Measurements from ENCODE around the gene RESP18. TPM values are rescaled to one million over a fixed set of nuclear protein-coding genes. Genes with fewer than 3 reads are reported as not detected.
"Not testable (repeated sequence)": the region's sequence is repeated elsewhere in the genome, so short reads cannot be mapped to it uniquely, and the experiment has no call there.

RESP18 gene
- total RNA-seq, 1 donor from 2014 or later: not detected

DNA sequence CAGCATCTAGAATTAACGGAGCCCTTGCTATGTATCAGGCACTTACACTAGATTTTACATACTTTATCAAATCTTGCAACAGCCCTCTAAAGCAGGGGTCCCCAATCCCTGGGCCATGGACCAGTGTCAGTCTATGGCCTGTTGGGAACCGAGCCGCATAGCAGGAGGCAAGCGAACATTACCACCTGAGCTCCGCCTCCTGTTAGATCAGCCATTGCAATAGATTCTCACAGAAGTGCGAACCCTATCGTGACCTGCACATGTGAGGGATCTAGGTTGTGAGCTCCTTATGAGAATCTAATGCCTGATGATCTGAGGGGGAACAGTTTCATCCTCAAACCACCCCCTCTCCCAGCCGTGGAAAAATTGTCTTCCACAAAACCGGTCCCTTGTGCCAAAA lies 39.9 kb downstream of the RESP18 start:
- H3K27me3 Mint-ChIP-seq: no peaks in the 10 kb centered on the region
- no peak for DNase-seq
- no peaks in the 10 kb centered on the region for H3K36me3 Mint-ChIP-seq (ENCODE audit: low read depth)
- intact Hi-C loops (cut with micrococcal nuclease): no loop called here
- H3K9me3 Mint-ChIP-seq: no peaks in the 10 kb centered on the region
- no peak overlapping the region for H3K4me3 Mint-ChIP-seq
- peaks cover 12% of the 10 kb centered on the region for H3K4me1 Mint-ChIP-seq
- no peak overlapping the region for H3K27ac Mint-ChIP-seq

DNA sequence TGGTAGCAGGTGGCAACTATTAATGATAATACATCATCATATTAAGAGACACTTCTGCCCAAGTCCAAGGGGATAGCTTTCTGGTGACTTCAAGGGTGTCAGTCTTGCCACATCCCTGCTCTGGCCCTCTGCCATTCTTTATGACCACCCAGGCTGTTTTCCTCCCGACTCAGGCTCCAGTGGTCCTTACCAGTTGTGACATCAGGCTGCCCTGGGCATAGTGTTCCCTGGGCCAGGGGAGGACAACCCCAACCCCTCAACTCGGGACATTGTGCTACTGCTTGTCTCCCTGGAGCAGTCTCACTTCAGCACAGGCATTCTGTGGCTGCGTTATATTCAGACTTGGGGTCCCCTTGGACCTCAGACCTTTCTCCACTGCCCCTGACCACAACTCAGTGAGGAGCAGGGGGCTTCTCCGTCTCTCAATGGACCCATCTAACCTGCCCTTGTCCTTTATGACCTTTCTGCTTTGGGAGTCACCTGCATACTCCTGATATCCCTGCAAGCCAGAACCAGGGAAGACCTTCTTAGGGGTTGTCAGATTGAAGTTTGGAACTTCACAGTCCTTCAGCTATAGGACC lies 40.5 kb downstream of the RESP18 start:
- DNase-seq: no peak
- H3K9me3 Mint-ChIP-seq: no peaks in the 10 kb centered on the region
- H3K36me3 Mint-ChIP-seq (ENCODE audit: low read depth): no peaks in the 10 kb centered on the region
- no peak overlapping the region for H3K27ac Mint-ChIP-seq
- H3K4me3 Mint-ChIP-seq: no peak overlapping the region
- intact Hi-C loops (cut with micrococcal nuclease): no loop called here
- H3K4me1 Mint-ChIP-seq: peaks cover 12% of the 10 kb centered on the region
- no peaks in the 10 kb centered on the region for H3K27me3 Mint-ChIP-seq

DNA sequence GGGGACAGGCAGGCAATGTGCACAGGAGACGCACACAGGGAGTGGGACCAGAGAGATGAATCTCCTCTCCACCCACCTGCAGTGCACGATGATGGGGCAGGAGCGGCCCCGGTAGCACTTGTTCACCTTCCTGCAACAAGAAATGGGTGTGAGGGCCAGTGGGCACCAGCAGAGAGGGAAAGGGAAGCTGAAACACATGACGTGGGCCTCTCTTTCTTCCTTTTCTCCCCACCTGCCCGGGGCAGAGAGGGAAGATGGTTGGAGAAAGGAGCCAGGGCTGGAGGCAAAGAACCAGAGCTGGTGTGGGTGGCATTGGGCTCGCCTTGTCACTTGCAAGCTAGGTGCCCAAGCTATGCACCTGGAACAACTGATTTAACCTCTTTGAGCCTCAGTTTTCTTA lies 41.1 kb downstream of the RESP18 start:
- Mint-ChIP-seq H3K27ac (no peak overlapping the region), H3K9me3 (no peaks in the 10 kb centered on the region), H3K4me1 (peaks cover 12% of the 10 kb centered on the region), H3K4me3 (no peak overlapping the region), H3K36me3 (ENCODE audit: low read depth) (no peaks in the 10 kb centered on the region), H3K27me3 (no peaks in the 10 kb centered on the region)
- no peak for DNase-seq
- intact Hi-C loops (cut with micrococcal nuclease): no loop called here

DNA sequence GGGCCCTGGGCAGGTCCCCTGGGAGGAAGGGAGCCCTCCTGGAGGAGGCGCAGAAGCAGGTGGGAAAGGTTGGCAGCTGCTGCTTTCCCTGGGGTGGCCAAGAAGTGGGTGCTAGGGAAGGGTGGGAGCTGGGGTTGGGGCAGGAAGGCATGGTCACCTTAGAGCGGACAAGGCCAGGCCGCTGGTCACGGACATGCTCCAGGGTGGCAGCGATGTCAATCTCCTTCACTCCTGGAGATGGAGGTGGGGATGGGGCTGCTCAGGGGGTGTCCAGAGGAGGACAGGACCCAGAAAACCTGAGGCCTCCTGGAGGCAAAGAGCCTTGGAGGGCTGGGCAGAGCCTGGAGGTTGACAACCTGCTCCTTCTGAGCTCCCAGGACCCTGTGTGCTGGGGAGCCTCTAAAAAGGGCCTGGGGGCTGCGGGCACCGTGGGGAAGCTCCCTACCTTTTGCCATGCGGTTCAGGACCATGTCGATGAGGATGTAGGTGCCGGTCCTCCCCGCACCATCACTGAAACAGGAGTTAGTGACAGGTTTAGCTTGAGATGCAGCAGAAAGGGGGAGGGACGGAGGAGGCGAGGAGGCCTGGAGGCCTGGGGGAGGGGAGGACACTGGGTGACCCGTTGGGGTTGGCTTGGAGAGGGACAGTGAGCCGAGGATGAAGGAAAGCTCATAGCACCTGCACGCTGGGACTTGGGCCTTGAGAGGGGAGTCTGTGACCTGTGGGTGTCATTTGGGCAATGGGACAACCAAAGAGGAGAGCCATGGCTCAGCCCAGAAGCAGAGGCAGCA lies 42.0 kb downstream of the RESP18 start:
- no peak for DNase-seq
- Mint-ChIP-seq H3K4me1 (peaks cover 11% of the 10 kb centered on the region), H3K9me3 (no peaks in the 10 kb centered on the region), H3K27ac (no peak overlapping the region), H3K27me3 (no peaks in the 10 kb centered on the region), H3K36me3 (ENCODE audit: low read depth) (no peaks in the 10 kb centered on the region), H3K4me3 (no peak overlapping the region)
- intact Hi-C loops (cut with micrococcal nuclease): no loop called here

DNA sequence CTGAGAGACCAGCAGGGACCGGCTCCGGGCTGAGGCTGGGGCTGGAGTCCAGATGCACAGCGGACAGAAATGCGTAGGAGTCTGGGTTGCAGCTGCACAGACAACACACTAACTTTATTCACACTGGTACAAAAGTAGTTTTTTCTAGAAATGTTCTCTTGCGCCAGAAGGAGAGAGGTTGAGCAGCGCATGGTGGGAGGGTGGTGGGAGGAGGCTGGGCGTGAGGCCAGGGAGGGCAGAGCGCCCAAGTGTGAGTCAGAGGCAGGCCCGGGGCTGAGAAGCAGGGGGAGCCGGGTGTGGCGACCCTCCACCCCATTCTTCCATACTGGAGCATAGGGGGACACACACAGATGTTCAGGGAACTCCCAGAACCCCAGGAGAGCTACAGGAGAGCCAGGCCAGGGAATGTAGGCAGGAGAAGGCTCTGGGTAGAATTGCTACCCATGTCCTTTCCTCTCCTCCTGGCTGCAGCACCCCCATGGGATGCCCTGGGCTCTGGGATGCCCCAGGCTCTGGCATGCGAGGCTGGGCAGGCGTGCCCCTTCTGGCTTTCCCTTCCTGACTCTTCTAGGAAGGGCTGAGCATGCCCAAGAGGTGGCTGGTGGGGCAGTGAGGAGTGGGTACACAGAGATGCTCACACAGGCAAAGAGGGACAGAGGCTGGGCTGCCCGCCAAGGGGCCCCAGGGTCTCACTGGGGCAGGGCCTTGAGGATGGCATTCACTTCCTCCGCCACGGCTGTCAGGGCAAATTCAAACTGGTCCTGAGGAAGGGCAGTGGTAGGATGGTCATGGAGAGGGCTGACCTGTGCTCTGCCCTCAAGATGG lies 42.8 kb downstream of the RESP18 start:
- peaks cover 3% of the 10 kb centered on the region for H3K36me3 Mint-ChIP-seq (ENCODE audit: low read depth)
- no peaks in the 10 kb centered on the region for H3K9me3 Mint-ChIP-seq
- intact Hi-C loops (cut with micrococcal nuclease): no loop called here
- no peak for DNase-seq
- peaks cover 8% of the 10 kb centered on the region for H3K4me1 Mint-ChIP-seq
- no peaks in the 10 kb centered on the region for H3K27me3 Mint-ChIP-seq
- H3K27ac Mint-ChIP-seq: no peak overlapping the region
- no peak overlapping the region for H3K4me3 Mint-ChIP-seq

DNA sequence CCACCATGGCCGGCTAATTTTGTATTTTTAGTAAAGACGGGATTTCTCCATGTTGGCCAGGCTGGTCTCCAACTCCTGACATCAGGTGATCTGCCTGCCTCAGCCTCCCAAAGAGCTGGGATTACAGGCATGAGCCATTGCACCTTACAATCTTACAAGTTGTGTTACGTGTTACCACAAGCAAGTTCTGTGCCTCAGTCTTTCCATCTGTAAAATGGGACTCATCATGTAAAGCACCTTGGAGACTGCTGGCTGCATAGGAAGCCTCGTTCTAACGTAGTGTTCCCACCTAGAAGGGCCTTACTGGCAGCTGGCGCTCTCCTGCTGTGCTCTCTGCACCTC lies 43.4 kb downstream of the RESP18 start:
- DNase-seq: no peak
- no peaks in the 10 kb centered on the region for H3K27me3 Mint-ChIP-seq
- no peaks in the 10 kb centered on the region for H3K9me3 Mint-ChIP-seq
- peaks cover 5% of the 10 kb centered on the region for H3K4me1 Mint-ChIP-seq
- intact Hi-C loops (cut with micrococcal nuclease): no loop called here
- no peak overlapping the region for H3K27ac Mint-ChIP-seq
- H3K36me3 Mint-ChIP-seq (ENCODE audit: low read depth): peaks cover 3% of the 10 kb centered on the region
- no peak overlapping the region for H3K4me3 Mint-ChIP-seq

DNA sequence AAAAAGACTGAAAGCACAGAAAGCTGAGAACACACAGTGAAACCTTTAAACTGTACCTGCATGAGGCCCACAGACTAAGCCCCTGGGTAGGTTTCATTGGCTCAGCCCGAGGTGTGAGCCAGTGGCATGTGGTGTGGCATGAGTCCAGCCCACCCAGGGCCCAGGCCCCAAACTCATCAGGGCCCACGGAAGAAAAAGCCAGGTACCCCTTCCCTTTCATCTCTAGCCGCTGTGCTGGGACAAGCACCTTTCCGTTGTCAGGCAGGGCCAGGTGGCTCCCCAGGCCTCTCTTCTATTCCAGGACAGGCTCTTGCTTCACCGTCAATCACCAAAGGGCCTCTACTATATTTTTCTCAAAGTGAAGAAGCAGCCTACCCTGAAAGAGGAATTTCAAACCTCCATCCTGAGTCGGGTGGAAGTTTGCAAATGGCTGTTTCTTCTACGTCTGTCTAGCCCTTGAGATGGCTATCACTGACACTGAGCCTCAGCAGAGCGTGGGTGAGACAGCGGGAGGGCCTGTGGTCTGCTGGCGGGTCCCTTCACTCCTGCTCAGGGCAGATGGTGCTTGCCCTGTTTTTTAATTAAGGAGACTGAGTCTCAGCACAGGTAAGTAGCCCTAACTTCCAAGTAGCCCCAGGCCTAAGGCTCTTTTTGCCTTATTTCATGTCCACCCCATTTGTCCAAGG lies 44.8 kb downstream of the RESP18 start:
- H3K4me3 Mint-ChIP-seq: no peak overlapping the region
- H3K36me3 Mint-ChIP-seq (ENCODE audit: low read depth): peaks cover 14% of the 10 kb centered on the region
- peaks cover 7% of the 10 kb centered on the region for H3K4me1 Mint-ChIP-seq
- H3K27ac Mint-ChIP-seq: no peak overlapping the region
- no peaks in the 10 kb centered on the region for H3K27me3 Mint-ChIP-seq
- H3K9me3 Mint-ChIP-seq: no peaks in the 10 kb centered on the region
- intact Hi-C loops (cut with micrococcal nuclease): no loop called here
- DNase-seq: no peak

DNA sequence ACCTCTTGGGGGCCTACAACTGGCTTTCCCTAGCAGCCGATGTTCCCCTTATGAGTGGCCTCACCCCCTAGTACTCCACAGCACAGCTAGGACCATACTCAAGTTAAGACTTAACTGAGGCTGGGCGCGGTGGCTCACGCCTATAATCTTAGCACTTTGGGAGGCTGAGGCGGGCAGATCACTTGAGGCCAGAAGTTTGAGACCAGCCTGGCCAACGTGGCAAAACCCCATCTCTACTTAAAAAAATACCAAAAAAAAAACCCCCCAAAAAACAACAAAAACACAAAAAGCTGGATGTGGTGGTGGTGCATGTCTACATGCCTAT lies 45.5 kb downstream of the RESP18 start:
- H3K27ac Mint-ChIP-seq; H3K4me3 Mint-ChIP-seq; H3K9me3 Mint-ChIP-seq; intact Hi-C loops (cut with micrococcal nuclease); DNase-seq; H3K27me3 Mint-ChIP-seq: not testable (repeated sequence)
- Mint-ChIP-seq H3K4me1 (peaks cover 11% of the 10 kb centered on the region), H3K36me3 (ENCODE audit: low read depth) (peaks cover 19% of the 10 kb centered on the region)

DNA sequence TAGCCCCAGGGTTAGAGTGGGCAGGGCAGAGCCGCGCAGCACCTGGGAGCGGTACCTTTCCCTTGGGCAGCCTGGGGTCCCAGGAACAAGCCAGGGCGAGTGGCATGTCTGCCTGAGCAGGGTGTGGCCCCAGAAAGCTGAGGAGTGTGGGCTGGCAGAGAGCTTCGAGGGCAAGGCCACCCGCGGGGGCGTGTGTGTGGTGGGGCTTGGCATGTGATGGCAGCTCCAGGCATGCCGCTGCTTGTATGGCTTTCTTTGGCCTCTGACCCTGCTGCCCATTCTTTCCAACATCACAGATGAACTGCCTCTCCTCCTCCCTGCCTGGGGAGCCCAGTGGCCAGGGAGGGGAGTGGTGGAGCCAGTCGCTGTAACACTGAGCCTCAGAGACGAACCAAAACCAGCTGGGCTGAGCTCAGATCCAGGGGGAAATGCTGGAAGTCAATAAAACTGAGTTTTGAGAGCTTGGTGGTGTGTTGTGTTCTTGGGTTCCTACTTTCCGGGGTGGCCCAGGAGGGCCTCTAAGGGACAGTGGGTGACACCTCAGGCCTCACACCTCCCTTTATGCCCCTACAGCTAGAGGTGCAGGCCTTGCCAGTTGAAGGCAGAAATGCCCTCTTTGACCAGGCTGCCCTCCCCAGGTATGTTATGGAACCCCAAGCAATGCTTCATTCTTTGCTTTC lies 46.0 kb downstream of the RESP18 start:
- Mint-ChIP-seq H3K27ac (no peak overlapping the region), H3K9me3 (no peaks in the 10 kb centered on the region), H3K36me3 (ENCODE audit: low read depth) (peaks cover 22% of the 10 kb centered on the region), H3K4me3 (no peak overlapping the region), H3K4me1 (peaks cover 11% of the 10 kb centered on the region), H3K27me3 (no peaks in the 10 kb centered on the region)
- DNase-seq: no peak
- intact Hi-C loops (cut with micrococcal nuclease): no loop called here

DNA sequence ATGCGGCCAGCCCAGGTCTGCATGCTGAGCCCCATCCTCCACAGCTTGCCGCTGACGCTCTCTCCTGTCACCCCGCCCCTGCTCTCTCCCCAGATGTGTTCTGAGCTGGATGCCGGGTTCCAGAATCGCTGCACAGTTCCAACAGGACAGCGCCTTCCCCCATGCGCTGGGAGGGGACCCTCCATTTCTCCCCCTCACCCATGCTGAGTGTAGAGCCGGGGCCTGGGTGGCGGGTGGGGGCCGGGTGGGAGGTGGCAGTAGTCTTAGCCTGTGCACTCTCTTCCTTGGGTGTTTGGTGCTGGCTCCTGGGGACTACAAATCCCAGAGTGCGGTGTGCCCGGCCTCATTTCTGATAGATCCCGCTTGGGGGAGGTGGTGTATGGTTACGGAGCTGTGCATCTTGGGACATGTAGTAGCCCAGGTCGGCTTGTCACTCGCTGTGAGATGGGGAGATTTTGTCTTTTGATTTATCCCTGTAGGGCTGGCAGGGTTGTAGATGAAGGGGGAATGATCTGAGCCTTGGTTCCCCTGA lies 46.6 kb downstream of the RESP18 start:
- peaks cover 26% of the 10 kb centered on the region for H3K36me3 Mint-ChIP-seq (ENCODE audit: low read depth)
- H3K27me3 Mint-ChIP-seq: no peaks in the 10 kb centered on the region
- intact Hi-C loops (cut with micrococcal nuclease): no loop called here
- H3K27ac Mint-ChIP-seq: no peak overlapping the region
- no peak for DNase-seq
- no peaks in the 10 kb centered on the region for H3K9me3 Mint-ChIP-seq
- H3K4me1 Mint-ChIP-seq: peaks cover 16% of the 10 kb centered on the region
- H3K4me3 Mint-ChIP-seq: no peak overlapping the region

DNA sequence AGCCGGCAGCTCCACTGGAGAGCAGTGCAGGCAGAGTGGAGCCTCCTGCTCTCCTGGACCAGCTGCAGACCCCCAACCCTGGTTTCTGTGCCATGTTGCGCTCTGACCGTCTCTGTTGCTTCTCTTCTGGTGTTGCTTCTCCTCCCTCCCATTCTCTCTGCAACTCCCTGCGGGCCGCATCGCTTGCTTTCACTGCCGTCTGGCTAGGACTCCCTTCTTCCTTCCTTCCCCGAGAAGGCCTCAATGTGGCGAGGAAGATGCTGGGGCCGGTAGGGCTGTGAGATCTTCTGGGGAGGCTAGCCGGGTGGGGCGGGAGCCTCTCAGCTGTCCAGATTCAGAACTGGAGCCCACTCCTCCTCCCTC lies 47.2 kb downstream of the RESP18 start:
- no peak for DNase-seq
- H3K9me3 Mint-ChIP-seq: no peaks in the 10 kb centered on the region
- H3K27ac Mint-ChIP-seq: no peak overlapping the region
- peaks cover 20% of the 10 kb centered on the region for H3K4me1 Mint-ChIP-seq
- no peaks in the 10 kb centered on the region for H3K27me3 Mint-ChIP-seq
- H3K4me3 Mint-ChIP-seq: no peak overlapping the region
- peaks cover 27% of the 10 kb centered on the region for H3K36me3 Mint-ChIP-seq (ENCODE audit: low read depth)
- intact Hi-C loops (cut with micrococcal nuclease): no loop called here

DNA sequence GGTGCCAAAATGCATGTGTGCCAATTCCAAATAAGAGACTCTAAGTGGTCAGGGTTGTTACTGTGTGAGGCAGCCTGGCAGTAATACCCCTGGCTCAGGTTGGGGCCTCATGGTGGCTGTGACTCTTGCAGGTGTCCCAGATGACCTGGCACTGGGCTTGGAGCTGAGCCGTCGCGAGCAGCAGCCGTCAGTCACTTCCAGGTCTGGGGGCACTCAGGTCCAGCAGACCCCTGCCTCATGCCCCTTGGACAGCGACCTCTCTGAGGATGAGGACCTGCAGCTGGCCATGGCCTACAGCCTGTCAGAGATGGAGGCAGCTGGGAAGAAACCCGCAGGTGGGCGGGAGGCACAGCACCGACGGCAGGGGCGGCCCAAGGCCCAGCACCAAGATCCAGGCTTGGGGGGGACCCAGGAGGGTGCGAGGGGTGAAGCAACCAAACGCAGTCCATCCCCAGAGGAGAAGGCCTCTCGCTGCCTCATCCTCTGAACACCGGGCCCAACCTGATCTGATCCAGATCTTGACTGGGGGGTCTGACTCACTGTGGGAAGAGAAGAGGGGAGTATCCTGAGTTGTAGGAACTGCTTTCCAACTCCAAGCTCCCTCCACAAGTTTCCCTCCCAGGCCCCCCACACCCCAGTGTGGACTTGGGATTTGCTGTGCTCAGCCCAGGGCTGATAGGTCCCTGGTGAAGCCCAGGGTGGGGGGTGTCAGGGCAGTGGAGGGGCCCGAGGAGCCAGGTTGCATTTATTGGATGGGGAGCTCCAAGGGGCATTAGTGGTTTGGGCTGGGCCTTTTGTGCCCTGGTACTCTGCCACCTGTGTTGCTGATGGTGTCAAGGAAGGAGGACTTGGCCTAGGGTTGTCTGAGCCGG lies 47.8 kb downstream of the RESP18 start:
- H3K9me3 Mint-ChIP-seq: no peaks in the 10 kb centered on the region
- H3K4me3 Mint-ChIP-seq: no peak overlapping the region
- H3K4me1 Mint-ChIP-seq: peaks cover 26% of the 10 kb centered on the region
- peaks cover 29% of the 10 kb centered on the region for H3K36me3 Mint-ChIP-seq (ENCODE audit: low read depth)
- no peak for DNase-seq
- no peak overlapping the region for H3K27ac Mint-ChIP-seq
- intact Hi-C loops (cut with micrococcal nuclease): no loop called here
- H3K27me3 Mint-ChIP-seq: no peaks in the 10 kb centered on the region

Measured in activated CD4-positive, alpha-beta T cell treated with anti-CD3 and anti-CD28 coated beads, Interleukin-2, amount 10 ng/mL, durations not matched to agents 24 days and 14 days (primary cell).